A673 (cell line): ENCODE data around the gene STYXL2. TPM values are rescaled to one million over a fixed set of nuclear protein-coding genes. Genes with fewer than 3 reads are reported as not detected.

Source experiments
- BruUV-seq: library from RNA; stranded (reverse); fragments of 400-500 nt; replicated peaks from 2 replicates; lab custom pipeline; 2021; lab: Mats Ljungman, UMichigan
- CTCF ChIA-PET: fragments of 300-600 bp; sonication (Branson Sonifier 250); formaldehyde crosslinking; loops from one replicate; lab custom pipeline; 2022; ENCODE audit warnings: antibody characterized with exemption; lab: Charles Lee
- POLR2A ChIA-PET: fragments of 300-600 bp; sonication (Branson Sonifier 250); formaldehyde crosslinking; loops from one replicate; lab custom pipeline; 2022; ENCODE audit warnings: antibody characterized with exemption; ENCODE audit not compliant: low non-redundant PET; lab: Charles Lee
- DNase-seq: peaks from one replicate; pipeline ENCODE4 v3.0.0-alpha.2; 2015; ENCODE audit warnings: low spot score
- H3K27ac ChIP-seq: fragments of 200-600 bp; sonication (generic); 2 replicates; pipeline ENCODE4 v1.5.1; 2016; ENCODE audit warnings: mixed run types, low read depth, mild to moderate bottlenecking, mixed read lengths, antibody characterized with exemption, low read length; ENCODE audit not compliant: poor library complexity, severe bottlenecking
- H3K27me3 ChIP-seq: fragments of 200-600 bp; sonication (generic); replicated peaks from 2 replicates; pipeline ENCODE4 v1.6.1; 2017; ENCODE audit warnings: mixed run types, low read depth, mild to moderate bottlenecking, mixed read lengths, antibody characterized with exemption, low read length; ENCODE audit not compliant: insufficient read depth, poor library complexity
- H3K36me3 ChIP-seq: fragments of 200-600 bp; sonication (generic); 2 replicates; pipeline ENCODE4 v1.6.1; 2016; ENCODE audit warnings: mixed run types, mild to moderate bottlenecking, mixed read lengths, antibody characterized with exemption, low read length; ENCODE audit not compliant: insufficient read depth, poor library complexity, severe bottlenecking
- H3K4me1 ChIP-seq: fragments of 200-600 bp; sonication (generic); 2 replicates; pipeline ENCODE4 v1.6.1; 2017; ENCODE audit warnings: mixed run types, mild to moderate bottlenecking, mixed read lengths, antibody characterized with exemption, low read length; ENCODE audit not compliant: insufficient read depth, poor library complexity, severe bottlenecking
- H3K4me3 ChIP-seq: fragments of 200-600 bp; sonication (generic); 2 replicates; pipeline ENCODE4 v1.5.1; 2016; ENCODE audit warnings: low read depth, mixed run types, mild to moderate bottlenecking, mixed read lengths, low read length; ENCODE audit not compliant: poor library complexity, severe bottlenecking
- H3K9me3 ChIP-seq: fragments of 200-600 bp; sonication (generic); 2 replicates; pipeline ENCODE4 v1.6.1; 2016; ENCODE audit warnings: mixed run types, low read depth, mild to moderate bottlenecking, mixed read lengths, antibody characterized with exemption, low read length; ENCODE audit not compliant: poor library complexity, severe bottlenecking
- EZH2 ChIP-seq: fragments of 200-600 bp; sonication (generic); IDR thresholded peaks from 2 replicates; pipeline ENCODE4 v1.6.1; 2017; ENCODE audit warnings: borderline replicate concordance, low read depth, mild to moderate bottlenecking, mixed read lengths, antibody characterized with exemption, low read length; ENCODE audit not compliant: poor library complexity, severe bottlenecking
- intact Hi-C: fragments of 100-400 bp; cut with micrococcal nuclease; formaldehyde crosslinking; loops from one replicate; pipeline ENCODE4 v1.10.0; 2022; ENCODE audit not compliant: unreplicated experiment
- total RNA-seq: library from RNA; stranded (reverse); gene quantifications from 2 replicates; pipeline ENCODE4 v1.2.3, GENCODE V29; 2021
- TF ChIP-seq, protein P1 (sequence below): fragments of 300-800, 200-600 bp; sonication (generic); conservative IDR thresholded peaks from 2 replicates; pipeline ENCODE4 v1.5.1; 2017; ENCODE audit warnings: low read depth, mild to moderate bottlenecking, antibody characterized with exemption, low read length, moderate library complexity, mixed read lengths

STYXL2 gene
- total RNA-seq, 1 experiment from 2014 or later = not detected

DNA sequence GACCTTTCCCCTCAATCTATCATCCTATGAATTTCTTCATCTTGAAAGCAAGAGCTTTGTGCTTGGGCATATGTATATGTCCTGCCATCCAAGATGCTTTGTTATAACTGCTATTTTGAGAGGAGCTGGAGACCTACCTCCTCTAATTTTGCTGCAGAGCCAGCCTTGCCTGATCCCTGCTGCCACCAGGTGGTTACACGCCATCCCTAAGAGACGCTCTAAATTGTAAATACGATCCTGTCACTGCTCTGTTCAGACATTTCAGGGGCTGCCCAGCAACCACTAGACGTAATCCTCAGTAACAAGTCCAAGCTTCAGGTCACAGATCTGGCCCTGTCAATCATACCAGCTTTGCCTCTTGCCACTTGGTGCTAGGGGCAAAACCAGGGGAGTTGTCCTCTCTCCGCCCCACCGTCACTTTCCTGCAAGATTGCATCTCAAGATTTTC lies 36.6 kb upstream of the STYXL2 start:
- ChIA-PET POLR2A (no interaction called here), CTCF (interaction anchor here (0.6 to 1.2 kb wide), 5 partner anchors 9 to 578 kb away, joined by 3 to 33 read pairs (median 3); partner anchors contain the start of gene POU2F1)
- Histone ChIP-seq H3K27me3 (no peaks in the 10 kb centered on the region), H3K4me3 (no peak overlapping the region), H3K27ac (no peak overlapping the region), H3K4me1 (no peaks in the 10 kb centered on the region), H3K9me3 (no peaks in the 10 kb centered on the region), H3K36me3 (no peaks in the 10 kb centered on the region)
- TF ChIP-seq, protein P1, sequence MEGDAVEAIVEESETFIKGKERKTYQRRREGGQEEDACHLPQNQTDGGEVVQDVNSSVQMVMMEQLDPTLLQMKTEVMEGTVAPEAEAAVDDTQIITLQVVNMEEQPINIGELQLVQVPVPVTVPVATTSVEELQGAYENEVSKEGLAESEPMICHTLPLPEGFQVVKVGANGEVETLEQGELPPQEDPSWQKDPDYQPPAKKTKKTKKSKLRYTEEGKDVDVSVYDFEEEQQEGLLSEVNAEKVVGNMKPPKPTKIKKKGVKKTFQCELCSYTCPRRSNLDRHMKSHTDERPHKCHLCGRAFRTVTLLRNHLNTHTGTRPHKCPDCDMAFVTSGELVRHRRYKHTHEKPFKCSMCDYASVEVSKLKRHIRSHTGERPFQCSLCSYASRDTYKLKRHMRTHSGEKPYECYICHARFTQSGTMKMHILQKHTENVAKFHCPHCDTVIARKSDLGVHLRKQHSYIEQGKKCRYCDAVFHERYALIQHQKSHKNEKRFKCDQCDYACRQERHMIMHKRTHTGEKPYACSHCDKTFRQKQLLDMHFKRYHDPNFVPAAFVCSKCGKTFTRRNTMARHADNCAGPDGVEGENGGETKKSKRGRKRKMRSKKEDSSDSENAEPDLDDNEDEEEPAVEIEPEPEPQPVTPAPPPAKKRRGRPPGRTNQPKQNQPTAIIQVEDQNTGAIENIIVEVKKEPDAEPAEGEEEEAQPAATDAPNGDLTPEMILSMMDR = peak; percentile 63
- TF ChIP-seq EZH2 = no peak
- peak; percentile 69 for DNase-seq
- intact Hi-C loops = loop anchor here (2.0 to 5.0 kb wide), 3 partner anchors 138 to 1130 kb away; no protein-coding TSS in a partner anchor
- BruUV-seq = no TSS peak

DNA sequence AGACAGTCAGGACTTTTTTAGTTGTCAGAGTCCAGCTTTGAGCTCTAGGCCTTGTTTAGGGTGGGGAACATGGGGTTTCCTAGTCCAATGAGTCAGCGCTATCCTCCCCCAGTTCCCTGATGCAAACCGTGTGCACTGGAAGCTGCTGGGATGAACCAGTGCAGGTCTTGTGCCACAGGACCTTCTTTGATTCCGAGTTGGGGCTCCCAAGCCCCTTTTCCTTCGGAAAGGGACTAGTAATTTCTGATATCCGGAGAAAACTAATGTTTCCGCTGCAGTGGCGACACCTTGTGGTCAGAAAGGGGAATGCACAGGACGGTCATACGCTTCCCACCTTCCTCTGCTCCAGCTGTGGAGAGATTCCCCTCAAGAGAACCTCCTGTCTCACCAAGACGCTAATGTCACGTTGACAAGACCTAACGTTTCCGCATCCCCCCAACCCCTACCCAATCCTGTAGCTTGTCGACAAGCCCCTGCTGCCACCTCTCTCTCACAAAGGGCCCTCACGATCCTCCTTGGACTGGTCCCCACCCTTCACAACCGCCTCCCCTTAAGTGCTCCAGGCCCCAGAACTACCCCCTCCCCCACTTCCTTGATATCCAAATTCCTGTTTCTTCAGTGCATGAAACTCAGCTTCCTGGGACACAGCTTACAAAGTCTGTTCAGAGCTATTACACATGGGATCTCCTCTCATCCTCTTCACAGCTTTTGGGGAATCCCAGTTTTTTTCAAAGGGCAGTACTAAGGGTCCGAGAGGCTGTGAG lies 34.6 kb upstream of the STYXL2 start:
- DNase-seq = peak; percentile 84
- no peaks in the 10 kb centered on the region for H3K27me3 ChIP-seq
- H3K9me3 ChIP-seq = no peaks in the 10 kb centered on the region
- intact Hi-C loops = loop anchor here (1.0 to 5.0 kb wide), 3 partner anchors 149 to 1132 kb away; no protein-coding TSS in a partner anchor
- no TSS peak for BruUV-seq
- TF ChIP-seq EZH2 = no peak
- TF ChIP-seq, protein P1 = peak; percentile 94
- H3K4me1 ChIP-seq = no peaks in the 10 kb centered on the region
- no peak overlapping the region for H3K4me3 ChIP-seq
- no peak overlapping the region for H3K27ac ChIP-seq
- CTCF ChIA-PET = interaction anchor here (0.6 to 2.3 kb wide), 9 partner anchors 9 to 497 kb away, joined by 3 to 41 read pairs (median 3); no protein-coding TSS in a partner anchor
- POLR2A ChIA-PET = interaction anchor here (0.7 to 0.8 kb wide), 2 partner anchors 91 to 314 kb away, joined by 3 to 9 read pairs; no protein-coding TSS in a partner anchor
- no peaks in the 10 kb centered on the region for H3K36me3 ChIP-seq

DNA sequence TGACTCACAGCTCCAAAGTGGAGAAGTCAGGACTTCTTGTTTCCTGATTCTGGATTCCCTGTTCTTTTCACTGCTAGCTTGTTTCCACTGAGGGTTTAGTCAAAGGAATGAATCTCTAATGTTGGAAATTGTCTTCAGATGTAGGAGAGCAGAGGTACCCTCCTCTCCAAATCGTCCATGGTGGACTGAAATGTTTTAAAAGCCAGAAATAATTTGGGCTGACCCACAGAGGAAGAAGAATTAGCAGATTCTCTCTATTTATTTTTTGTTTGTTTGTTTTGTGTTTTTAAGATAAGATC lies 34.1 kb upstream of the STYXL2 start:
- no peak for DNase-seq
- ChIA-PET POLR2A (interaction anchor here (0.7 kb wide), 1 partner anchor 91 kb away, joined by 3 read pairs; no protein-coding TSS in a partner anchor), CTCF (interaction anchor here (0.7 to 2.3 kb wide), 7 partner anchors 9 to 496 kb away, joined by 3 to 41 read pairs (median 3); no protein-coding TSS in a partner anchor)
- intact Hi-C loops = loop anchor here (1.0 to 10.0 kb wide), 4 partner anchors 149 to 1132 kb away; no protein-coding TSS in a partner anchor
- Histone ChIP-seq H3K9me3 (no peaks in the 10 kb centered on the region), H3K4me1 (no peaks in the 10 kb centered on the region), H3K36me3 (no peaks in the 10 kb centered on the region), H3K27me3 (no peaks in the 10 kb centered on the region), H3K4me3 (no peak overlapping the region), H3K27ac (no peak overlapping the region)
- no peak for TF ChIP-seq EZH2
- TF ChIP-seq, protein P1 = no peak
- BruUV-seq = no TSS peak
